22Rv1 (cell line): ENCODE data around the gene EIPR1.

Experiments used
- CTCF ChIP-seq: fragments of 450-650 bp; IDR thresholded peaks from 2 replicates; pipeline ENCODE4 v1.5.1; 2017; ENCODE audit warnings: mild to moderate bottlenecking
- ZFX ChIP-seq: fragments of 450-650 bp; IDR thresholded peaks from 2 replicates; pipeline ENCODE4 v1.6.1; 2017; ENCODE audit warnings: antibody characterized with exemption, borderline replicate concordance

GRCh38 chr2:3325458-3326181 is 52.0 kb downstream of the EIPR1 start:
- TF ChIP-seq CTCF, result no peak
- TF ChIP-seq ZFX, result no peak
